HEK293T (cell line): Measurements from ENCODE around the gene CNOT1.

ENCODE experiments used
- BHLHE40 ChIP-seq: fragments of 450-650 bp; IDR thresholded peaks from 2 replicates; pipeline ENCODE4 v1.6.1; 2016; ENCODE audit warnings: mild to moderate bottlenecking, moderate library complexity, borderline replicate concordance
- SP1 ChIP-seq: fragments of 450-650 bp; IDR thresholded peaks from 2 replicates; pipeline ENCODE4 v1.6.1; 2017

GRCh38 chr16:58652741-58653140, 23.1 kb upstream of the CNOT1 start:
- TF ChIP-seq SP1 (no peak), BHLHE40 (no peak)
